Activated CD4-positive, alpha-beta T cell treated with anti-CD3 and anti-CD28 coated beads for 24 hours (primary cell): ENCODE measurements around the gene BPGM.
A peak's percentile ranks its signal among the peaks of the same experiment; 100 is the strongest.

Experiments used
- DNase-seq, 2 donors: peaks; one replicate each; pipeline ENCODE4 v3.0.0-alpha.2; 2020; ENCODE audit warnings: low read depth in 2 of 2

Gene BPGM

DNA sequence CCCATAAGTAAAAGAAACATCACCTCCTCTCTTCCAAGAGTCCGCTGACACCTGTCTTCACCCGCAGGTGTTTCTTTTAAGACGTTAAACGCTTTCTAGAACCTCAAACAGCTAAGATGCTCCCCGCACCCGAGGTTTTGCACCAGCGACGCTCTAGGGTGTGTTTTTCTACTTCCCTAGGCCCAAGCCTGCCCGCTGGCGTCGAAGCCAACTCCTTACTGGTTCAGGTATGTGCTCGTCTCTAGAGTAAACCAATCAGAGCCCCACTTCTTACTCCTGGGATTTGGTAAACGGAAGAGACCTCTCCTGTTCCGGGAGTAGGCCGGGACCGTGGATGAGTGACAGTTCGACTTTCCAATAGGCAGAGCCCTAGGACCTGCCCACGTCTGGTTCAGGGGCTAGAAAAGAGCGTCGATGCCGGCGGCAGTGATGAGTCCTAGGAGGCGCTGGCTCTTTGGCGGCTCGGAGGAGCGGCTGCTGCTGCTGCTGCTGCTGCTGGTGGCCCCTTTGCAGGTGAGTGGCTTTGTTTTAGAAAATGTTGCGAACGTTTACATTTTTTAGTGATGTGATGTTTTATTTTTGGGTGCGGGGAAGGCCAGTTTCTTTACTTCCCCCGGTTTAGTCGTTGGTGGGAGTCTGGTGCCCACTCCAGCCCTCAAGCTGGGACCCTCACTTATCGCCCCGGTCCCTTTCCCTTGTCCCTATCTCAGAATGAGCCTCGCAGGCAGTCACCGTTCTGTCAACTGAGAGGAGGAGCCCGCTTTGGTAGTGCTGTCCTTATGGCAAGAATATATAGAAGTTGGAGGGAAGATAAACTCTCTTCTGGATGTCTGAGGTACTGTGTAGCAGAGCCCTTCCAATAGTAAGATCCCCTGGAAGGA, at the start of gene BPGM:
Gene BPGM, plus strand, starts transcription at position 429 of the 881 bp plus-strand sequence. CDS start 14,655 bp downstream, outside the sequence.
- DNase-seq: peak; percentile 87 to 96

DNA sequence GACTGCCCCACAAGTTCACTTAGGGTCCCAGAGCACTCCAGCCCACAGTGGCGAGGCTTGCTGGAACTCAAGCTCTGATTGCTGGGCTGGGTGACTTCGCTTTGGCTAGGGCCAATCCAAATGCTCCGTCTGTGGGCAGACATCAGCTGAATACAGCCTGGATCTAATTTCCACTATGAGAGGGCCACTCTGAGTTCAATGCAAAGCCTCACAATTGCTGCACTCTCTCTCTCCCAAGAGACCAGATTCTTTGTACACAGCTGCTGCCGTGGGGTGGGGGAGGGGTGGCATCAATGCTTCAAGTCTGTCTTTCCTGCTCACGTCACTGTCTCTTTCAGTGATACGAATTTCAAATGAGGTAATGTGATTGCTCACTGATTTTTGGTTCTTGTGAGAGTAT, 47.3 kb upstream of the BPGM start:
- no peak for DNase-seq

DNA sequence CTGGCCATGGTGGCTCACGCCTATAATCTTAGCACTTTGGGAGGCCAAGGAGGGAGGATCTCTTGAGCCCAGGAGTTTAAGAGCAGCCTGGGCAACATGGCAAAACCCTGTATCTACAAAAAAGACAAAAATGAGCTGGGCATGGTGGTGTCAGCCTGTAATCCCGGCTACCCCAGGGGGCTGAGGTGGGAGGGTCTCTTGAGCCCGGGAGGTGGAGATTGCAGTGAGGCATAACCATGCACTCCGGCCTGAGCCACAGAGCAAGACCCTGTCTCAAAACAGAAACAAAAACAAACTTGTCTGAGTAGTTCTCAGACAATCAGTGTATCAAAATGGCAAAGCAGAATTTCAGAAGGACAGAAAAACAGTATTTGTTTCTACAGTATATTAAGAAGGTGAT, 45.2 kb upstream of the BPGM start:
- no peak for DNase-seq

DNA sequence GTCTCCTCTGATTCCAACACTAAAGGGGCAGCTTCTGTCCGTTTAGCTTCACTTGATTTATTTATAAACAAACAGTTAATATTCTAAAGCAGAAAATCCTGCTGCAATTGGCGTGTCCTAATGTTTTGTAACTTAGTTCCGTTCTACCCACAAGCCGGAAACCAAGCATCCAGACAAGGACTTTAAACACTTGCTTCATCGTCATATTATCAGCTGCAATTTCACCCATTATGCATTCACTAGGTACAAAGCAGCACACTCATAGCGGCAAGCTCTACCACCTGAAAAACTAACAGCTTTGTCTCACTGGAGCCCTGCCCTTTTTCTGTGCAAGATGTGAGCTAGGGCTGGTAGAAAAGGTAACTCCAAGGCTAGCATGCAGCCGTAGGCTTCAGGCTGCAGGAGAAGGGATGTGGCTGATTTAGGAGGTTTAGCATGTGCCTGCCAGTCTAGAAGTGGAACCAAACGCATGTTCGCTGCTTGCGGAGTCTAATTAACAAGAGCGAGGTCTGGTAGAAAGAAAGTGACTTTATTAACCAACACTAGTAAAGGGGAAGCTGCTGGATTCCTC, 43.7 kb upstream of the BPGM start:
- no peak for DNase-seq

DNA sequence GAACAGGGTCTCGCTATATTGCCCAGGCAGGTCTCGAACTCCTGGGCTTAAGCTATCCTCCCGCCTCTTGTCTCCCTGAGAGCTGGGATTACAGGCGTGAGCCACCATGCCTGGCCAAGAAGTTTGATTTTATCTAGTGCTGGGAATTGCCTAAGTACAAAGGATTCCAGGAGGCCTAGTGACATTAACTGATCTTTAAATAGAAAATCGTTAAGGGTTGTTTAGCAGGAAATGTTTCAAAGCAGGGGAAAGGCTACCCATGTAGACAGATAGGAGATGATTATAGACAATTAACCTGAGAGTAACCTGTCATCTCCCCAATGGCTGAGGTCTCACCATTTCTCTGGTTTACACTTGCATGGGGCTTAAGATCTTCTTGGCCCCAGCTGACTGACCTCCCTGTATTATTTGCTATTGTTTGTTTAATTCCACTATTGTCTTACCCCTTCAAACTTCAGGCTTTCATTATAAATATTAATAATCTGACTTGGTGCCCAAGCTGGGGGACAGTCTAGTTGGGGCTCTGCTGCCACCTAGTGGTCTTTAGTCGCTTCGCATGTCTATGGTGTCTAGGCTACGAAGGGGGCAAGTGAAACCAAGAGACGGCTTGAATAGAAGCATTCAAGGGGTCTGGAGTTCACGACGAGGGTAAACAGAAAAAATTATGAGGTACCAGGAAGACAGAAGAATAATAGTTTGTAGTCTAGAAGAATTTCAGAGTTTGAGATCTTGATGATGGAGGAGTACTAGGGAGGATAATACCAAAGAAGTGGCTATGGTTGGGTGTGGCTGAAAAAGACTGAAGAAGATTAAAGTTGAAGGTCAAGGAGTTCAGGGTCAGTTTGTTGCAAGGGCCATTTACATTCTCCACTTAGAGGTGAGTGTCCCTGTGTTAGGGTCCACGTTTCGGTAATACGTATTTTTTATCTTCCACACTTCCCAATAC, 40.4 kb upstream of the BPGM start:
- peak; percentile 33 to 38 for DNase-seq

DNA sequence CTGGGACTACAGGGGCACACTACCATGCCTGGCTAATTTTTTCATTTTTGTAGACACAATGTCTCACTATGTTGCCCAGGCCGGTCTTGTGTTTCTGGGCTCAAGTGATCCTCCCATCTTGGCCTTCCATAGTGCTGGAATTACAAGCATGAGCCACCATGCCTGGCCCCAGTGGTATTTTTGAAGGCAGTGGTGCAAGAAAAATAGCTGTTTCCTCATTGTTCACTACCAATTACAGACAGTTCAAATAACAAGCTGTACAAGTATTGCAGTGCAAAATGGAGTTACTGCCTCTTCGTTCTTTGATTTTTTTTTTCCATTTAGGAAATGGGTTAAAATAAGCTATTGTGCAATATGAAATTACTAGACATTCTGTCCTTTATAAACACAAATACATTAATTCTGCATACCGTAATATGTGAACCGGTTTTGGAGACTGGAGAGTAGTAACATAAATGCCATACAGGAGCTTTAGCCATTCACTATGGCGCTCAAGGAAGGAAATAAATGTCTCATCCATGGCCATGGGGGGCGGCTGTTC, 35.0 kb upstream of the BPGM start:
- DNase-seq: no peak

DNA sequence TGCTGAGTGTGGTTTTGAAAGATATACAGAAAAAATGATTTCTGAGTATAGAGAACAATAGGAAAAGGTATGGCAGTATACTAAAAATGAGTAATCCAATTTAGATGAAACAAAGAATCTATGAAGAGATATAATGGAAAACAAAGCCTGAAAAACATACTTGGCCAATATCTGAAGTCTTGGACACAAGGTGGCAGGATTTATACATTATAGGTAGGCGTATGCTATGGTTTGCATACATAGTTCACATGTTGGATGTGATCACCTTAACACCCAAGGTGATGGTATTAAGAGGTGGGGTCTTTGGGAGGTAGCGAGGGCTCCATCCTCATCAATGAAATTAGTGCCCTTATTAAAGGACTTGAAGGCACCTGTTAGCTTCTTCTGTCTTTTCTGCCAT, 34.5 kb upstream of the BPGM start:
- no peak for DNase-seq

DNA sequence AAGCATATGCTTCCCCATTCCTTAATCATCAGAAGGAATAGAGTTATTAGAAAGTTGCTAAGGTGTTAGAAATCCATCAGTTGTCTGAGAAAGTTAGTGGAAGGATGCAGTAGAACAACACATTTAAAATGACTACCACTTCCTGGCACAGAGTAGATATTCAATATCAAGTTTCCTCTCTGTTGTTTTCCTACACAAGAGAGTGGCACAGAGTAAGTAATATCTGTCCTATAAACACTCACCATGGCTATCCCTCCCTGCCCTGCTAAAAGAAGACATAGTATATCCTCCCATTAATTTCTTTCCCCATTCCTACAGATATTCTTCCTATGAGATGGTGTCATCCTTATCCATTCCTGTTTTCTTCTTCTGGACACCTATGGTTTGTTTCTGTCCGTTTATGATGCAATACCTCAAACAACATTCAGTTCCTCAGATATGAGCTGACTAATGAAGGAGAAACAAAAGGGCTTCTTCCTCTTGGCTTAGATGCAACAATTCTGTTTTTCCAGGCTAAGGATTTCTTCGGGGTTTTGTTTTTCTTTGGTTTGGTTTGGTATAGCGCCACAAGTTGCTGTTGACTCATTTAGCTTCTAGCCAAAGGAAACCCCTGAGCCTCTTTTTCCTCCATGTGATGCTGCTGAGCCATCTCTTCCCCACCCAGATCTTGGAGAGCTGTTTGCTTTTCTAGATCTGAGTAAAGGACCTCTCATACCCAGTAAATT, 32.9 kb upstream of the BPGM start:
- DNase-seq: no peak

DNA sequence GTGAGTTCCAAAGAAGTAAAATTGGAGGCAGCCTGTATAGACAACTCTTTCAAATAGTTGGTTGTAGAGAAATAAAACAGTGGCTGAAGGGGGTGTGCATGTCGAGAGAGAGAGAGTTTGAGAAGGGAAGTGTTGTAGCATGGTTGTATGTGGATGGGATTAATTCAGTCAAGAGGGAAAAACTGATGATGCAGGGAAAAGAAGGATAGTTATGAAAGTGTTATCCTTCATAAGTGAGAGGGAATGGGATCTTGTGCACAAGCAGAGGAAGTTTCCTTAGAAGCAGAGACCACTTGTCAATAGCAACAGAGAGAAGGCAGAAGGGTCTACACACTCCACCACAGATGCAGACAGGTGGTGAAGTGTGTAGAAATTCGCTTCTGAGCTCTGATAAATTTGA, 30.0 kb upstream of the BPGM start:
- DNase-seq: no peak

DNA sequence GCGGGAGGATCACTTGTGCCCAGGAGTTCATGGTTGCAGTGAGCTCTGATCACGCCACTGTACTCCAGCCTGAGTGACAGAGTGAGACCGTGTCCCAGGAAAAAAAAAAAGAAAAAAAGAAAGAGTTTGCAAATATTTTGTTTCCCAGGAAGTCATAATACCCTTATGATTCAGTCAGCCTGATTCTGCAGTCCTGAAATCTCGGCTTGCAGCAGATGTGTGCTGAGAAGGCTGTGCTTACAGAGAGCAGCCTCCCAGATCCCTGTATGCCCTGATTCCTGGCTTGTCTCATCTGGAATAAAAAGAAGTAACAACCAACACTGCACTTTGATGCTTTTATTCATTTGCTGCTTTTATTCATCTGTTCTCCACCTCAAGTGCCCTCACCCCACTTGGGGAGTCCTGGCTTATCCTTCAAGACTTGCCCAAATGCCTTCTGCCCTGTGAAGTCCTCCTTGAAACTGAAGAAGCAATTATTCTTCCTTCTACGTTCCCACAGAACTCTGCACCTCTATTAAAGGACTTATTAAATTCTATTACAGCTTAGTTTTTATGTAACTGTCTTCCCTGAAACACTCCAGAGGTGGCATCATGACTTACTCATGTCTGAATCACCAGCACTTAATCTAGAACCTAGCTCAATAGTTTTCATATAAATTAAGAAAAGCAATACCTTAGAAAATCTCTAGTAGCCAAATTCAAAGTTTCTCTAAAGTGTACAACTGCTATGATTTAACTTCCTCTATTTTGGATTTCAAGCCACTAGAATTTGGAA, 27.7 kb upstream of the BPGM start:
- DNase-seq: no peak

DNA sequence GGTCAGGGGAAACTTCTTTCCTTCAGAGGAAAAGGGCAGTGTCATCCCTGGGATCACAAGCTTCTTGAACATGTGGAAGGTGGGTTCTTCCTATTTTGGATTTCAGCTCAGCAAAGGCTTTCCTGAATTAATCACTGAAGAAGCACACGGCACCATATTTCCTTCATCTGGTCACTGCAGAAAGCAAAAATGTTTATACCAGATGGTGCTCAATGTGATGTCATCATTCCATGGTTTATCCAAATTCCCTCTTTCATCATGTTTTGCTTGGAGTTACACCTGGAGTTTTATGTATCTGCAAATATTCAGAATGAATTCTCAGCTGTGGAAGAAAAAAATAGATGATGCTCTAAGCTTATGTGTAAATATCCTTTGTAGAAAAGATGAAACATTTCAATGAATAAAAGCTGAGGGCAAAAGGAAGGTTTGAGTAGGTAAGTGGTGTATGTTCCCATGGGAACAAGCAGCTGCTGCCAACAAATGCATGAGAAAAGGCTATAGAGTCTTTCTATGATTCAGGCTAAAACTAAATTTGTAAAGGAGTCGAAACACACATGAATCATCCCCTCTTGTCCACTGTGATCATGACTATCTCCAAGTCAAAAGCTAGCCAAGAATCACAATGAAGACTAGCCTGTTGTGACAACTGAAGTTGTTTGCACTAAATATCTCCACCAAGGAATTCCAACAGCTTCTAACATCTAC, 26.9 kb upstream of the BPGM start:
- DNase-seq: no peak

DNA sequence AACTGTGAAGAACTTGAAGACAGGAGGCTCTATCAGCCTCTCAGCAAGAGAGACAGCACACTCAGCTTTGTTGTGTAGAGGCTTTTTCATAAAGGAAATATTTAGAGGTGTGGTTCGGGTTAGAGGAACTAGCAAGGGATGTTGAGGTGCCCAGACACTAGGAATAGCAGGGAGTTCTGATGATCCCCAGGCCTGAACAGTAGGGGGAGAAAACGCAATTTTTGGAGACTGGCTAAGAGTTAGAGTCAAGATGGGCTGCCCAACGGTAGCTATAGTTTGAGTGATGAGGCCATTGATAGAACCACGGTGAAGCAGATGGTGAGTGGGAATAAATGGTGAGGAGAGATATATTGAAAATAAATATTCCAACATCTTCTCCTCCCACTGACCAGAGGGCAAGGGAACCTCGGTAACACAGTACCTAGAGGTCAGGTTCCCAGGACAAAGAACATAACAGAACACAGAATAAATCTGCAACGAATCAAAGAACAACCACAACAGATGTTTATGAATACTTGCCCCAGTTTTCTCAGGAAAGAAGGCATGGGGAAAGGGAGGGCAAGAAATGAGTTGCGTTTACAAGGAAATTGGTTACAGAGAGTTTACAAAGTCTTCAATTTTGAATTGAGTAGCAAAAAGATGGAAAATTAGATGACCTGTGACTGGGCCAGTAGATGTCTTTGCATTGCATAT, 24.2 kb upstream of the BPGM start:
- DNase-seq: no peak

DNA sequence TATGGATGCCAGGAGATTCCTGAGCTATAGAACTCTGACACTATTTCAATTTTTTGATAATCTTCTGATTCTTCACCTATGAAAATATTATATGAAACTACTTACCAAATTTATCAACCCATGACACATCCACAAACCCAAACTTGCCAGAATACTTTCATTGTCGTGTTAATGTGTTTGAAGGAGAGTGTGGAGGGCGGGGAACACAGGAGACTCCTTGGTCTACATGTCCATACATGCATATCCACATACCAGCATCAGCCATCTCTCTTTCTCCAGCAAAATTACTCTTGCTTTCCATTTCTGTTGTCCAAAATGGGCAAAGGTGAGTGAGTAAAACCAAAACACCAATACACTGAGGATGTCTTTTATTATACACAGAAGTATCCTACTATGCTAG, 23.5 kb upstream of the BPGM start:
- DNase-seq: no peak

DNA sequence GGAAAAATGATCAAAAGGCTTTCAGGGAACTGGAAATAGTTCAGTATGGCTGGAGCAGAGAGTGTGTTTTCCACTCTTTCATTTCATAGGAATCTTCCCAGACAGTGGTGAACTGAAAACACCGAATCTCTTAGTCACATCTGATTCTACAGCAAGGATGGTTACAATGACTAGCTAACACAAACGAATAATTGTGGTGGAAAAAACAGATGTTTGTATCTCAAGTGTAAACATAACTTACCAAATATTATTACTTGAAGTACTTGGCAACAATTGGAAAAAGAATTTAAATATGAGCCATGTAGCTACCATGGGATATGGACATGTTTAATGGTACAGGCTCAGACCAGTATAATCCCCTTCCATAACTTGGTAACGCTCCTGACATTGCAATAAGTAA, 21.1 kb upstream of the BPGM start:
- DNase-seq: no peak

DNA sequence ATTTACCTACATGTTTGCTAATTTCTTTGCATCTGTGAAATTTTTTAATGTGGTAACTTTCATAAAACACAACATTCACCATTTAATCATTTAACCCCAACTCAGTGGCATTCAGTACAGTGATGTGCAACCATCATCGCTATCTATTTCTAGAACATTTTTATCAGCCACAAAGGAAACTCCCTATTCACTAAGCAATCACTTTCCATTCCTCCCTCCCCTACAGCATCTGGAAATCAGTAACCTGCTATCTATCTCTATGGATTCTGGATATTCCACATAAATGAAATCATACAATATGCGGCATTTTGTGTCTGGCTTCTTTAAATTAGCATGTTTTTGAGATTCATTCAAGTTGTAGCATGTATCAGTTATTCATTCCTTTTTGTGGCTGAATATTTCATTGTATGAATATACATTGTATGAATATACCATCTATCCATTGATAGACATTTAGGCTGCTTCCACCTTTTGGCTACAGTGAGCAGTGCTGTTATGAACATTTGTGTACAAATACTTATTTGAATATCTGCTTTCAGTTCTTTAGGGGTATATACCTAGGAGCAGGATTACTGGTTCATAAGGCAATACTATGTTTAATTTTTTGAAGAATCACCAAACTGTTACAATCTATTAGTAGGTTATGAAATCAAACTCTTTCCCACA, 19.4 kb upstream of the BPGM start:
- no peak for DNase-seq

DNA sequence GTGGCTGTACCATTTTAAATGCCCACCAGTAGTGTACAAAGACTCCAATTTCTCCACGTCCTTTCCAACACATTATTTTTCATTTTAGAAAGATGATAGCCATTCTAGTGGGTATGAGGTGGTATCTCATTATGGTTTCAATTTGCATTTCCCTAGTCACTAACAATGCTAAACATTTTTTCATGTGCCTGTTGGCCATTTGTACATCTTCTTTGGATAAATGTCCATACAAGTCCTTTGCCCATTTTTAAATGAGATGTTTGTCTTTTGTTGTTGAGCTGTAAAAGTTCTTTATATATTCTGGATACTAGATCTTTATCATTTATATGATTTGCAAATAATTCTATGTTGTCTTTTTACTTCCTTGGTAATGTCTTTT, 18.9 kb upstream of the BPGM start:
- DNase-seq: no peak

DNA sequence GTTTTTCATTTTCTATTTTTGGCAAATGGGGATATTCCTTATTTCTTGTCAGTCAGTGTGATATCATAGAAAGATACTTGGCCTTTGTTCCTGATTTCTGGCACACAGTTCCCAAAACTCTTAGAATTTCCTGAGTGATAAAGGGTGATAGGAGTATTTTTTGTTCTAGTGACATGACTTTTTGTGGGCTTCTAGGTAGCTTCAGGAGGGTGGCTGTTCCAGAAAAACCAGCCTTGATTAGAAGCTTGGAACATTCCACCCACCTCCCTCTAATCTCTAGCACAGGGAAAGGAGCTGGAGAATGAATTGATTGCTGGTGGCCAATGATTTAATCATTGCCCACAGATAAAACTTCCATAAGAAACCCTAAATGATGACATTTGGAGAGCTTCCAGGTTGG, 17.2 kb upstream of the BPGM start:
- DNase-seq: no peak

DNA sequence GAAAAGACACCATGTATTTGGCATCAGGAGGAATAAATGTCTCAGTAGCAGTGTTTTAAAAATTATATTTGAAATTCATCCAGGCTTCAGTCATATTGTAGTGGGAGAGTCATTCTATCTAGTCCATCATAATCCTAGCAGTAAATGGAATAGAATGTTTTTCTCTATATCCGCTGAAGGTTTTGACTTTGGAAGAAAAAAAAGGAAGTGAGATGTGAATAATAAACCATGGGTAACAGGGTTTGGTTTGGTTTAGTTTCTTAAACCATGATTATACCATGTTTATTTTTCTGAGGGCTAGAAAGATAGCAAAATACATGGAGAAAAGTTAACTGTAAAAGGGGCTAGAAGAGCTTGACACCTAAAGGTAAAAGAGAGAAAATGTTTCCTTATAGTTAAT, 16.4 kb upstream of the BPGM start:
- DNase-seq: no peak

DNA sequence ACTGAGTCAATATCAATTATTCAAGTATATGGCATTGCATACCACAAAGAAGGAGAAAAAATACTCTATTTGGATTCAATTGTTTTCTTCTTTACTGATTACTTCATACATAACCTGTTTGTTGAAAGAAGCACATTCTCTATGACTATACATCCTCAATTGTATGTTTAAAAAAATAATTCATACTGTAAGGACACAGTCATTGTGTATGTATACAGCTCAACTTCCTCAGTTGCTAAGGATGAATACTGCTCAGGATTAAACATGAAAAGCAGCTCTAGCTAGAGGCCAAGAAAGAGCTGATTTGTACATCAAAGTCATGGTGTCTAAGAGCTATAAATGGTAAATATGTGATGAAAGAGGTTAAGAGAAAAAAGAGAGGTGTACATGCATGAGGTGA, 15.8 kb upstream of the BPGM start:
- no peak for DNase-seq
